GM19397 (cell line): ENCODE data around the gene SPATA3.
"Not testable (repeated sequence)": the region's sequence is repeated elsewhere in the genome, so short reads cannot be mapped to it uniquely, and the experiment has no call there.

Source experiments
- ATAC-seq: cut with Tn5 transposase; IDR thresholded peaks from one replicate; pipeline ENCODE4 v1.9.1; 2021; ENCODE audit warnings: mild to moderate bottlenecking, moderate library complexity; ENCODE audit not compliant: unreplicated experiment

SPATA3 gene

GRCh38 chr2:231018184-231018583 lies 22.3 kb downstream of the SPATA3 start:
- ATAC-seq = no peak

DNA sequence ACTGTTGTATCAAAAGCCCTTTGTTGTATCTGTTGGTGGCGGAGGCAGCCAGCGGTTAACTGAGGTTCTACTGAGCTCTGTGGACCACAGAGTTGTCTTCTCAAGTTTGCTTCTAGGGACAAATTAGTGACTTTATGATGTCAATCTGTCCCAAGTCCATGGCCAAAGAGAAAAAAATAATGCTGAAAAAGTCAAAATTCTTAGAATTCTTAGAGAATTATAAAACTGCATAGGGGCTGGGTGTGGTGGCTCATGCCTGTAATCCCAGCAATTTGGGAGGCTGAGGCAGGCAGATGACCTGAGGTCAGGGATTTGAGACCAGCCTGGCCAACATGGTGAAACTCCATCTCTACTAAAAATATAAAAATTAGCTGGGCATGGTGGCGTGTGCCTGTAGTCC lies 29.1 kb downstream of the SPATA3 start:
- not testable (repeated sequence) for ATAC-seq

GRCh38 chr2:231028889-231029288 lies 33.0 kb downstream of the SPATA3 start:
- ATAC-seq = no peak

DNA sequence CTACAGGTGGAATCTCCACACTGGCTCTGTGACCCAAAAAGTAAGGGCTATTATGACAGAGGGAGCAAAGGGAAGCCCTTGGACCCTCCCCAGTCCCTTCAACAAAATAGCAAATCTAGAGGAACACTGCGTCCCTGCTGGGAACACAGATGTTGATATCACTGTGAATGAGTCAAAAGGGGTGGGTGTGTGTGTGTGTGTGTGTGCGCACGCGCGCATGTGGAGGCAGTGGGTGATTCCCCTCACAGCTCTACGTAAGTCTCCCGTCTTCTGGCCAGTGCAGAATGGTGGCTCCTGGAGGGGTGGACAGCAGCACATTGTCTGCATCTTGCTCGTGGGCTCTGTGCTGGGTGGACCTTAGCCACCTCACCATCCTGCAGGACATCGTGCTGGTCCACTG lies 33.6 kb downstream of the SPATA3 start:
- no peak for ATAC-seq

DNA sequence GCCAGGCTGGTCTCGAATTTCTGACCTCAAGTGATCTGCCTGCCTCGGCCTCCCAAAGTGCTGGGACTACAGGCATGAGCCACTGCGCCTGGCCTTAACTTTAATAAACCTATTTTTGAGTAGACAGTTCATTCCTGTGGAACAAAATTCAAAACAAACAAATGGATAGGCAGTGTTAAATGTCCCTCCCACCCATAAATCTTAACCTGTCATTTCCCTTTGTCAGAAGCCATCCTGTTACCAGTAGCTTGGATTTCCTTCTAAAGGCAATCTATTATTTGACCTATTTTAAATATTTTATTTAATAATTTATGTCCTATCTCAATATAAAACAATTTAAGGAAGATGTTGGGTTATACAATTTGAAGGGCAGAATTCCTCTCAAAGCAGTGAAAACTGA lies 34.8 kb downstream of the SPATA3 start:
- no peak for ATAC-seq

DNA sequence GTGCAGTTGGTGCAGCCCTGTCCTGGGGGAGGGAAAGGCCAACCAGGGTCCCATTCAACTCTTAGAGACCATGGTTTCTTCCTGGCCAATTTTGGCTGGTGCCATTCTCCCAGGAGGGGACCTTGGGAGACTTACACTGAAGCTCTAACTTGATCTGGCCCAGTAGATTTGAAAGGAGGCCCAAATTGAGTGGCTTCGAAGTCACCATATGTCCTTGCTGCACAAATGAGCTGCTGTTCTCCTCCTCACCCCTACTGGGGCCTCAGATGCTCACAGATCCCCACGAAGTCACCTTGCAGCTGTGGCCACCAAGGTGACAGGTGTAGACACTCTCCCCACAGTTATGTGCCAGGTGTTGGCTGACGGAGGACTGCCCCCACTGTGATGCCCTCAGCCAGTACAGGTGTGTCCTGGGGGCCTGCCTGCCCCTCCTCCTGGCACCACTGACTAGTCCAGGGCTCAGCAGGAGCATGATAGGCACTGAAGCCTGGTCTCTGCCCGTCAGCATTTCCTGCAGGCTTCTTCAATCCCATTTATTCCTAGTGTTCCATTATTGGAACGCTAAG lies 36.7 kb downstream of the SPATA3 start:
- ATAC-seq = no peak

GRCh38 chr2:231033147-231034132 lies 37.5 kb downstream of the SPATA3 start:
- ATAC-seq = no peak

DNA sequence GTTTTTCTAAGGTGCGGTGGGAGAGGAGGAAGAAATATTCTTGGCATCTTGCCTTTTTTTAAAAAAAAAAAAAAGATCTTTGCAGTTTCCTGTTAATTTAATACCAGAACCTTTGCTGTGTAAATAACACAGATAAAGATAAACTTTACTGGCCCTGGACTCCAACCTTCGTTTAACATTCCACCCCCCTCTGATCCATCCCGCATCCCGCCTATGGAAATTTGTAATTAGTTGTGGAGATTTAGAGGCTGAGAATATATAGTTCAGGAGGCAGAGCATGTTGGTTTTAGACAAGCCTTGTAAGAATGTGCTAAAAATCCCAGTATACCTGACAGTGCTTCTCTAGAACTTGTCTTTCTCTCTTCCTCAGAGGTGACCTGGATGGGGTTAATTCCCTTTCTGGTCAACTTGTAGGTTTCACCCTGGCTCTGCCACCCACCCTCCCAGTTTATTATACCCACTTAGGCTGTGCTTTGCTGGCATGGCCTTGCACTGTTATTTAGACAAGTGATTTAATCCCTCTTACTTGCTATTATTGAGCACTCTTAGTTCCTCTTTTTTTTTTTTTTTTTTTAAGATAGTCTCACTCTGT lies 38.5 kb downstream of the SPATA3 start:
- no peak for ATAC-seq

- ATAC-seq = no peak
Measured at GRCh38 chr2:231036131-231036530, 40.2 kb downstream of the SPATA3 start.

GRCh38 chr2:231036578-231037106 lies 40.7 kb downstream of the SPATA3 start:
- no peak for ATAC-seq

DNA sequence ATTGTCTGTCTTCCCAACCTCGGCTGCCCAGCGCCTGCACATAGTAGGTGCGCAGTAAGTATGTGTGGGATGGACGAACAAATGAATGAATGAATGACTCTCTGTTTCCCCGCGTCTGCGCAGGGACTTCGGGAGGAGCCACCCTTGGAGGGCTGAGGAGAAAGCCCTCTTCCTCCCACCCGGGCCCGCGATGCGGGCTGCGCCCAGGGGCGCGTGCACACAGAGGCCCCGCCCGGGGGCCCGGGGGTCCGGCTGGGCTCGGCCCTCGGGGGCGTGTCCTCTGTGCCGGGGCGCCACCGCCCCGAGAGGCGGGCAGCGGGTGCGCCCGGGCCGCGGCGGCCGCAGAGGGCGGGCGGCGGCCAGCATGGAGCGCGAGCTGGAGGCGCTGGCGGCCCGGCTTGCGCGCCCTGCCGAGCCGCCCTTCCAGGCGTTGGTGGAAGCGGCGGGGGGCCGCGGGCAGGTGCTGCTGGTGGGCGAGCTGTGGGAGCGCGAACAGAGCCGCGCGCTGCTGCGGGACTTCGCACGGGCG lies 41.3 kb downstream of the SPATA3 start, which contains the start of gene C2orf72:
Gene C2orf72 (plus strand): TSS at position 322 of the 529 bp plus-strand sequence. CDS start 43 bp downstream, at position 365.
- ATAC-seq = no peak

DNA sequence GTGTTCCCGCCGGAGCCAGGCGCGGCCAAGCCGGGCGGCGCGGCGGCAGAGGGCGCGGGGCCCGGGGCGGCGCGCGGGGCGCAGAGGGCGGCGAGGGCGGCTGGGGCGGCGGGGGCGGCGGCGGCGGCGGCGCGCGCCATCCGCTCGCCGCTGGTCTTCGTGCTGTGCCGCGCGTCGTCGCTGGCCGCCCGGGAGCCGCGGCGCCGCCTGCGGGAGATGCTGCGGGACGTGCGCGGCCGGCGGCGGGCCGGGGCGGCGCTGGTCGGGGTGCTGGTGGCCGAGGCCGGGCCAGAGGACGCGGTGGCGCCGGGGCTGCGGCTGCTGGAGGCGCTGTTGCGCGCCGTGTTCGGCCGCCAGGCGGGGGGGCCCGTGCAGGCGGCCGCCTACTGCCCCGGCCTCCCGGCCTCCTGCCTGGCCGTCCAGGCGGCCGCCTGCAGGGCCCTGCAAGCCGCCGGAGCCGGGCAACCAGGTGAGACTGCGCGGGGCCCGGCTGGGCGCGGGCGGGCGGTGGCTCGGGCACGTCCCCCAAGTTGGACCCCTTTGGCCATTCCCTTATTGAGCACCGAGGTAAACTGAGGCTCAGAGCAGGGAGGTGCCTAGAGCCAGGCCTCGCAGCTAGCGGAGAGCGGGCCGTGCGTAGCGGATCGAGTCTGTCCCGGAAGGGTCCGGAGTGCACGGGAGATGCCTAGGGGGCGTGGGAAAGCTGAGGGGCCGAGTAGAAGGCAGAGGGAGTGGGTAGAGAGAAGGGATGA lies 42.0 kb downstream of the SPATA3 start:
- no peak for ATAC-seq

DNA sequence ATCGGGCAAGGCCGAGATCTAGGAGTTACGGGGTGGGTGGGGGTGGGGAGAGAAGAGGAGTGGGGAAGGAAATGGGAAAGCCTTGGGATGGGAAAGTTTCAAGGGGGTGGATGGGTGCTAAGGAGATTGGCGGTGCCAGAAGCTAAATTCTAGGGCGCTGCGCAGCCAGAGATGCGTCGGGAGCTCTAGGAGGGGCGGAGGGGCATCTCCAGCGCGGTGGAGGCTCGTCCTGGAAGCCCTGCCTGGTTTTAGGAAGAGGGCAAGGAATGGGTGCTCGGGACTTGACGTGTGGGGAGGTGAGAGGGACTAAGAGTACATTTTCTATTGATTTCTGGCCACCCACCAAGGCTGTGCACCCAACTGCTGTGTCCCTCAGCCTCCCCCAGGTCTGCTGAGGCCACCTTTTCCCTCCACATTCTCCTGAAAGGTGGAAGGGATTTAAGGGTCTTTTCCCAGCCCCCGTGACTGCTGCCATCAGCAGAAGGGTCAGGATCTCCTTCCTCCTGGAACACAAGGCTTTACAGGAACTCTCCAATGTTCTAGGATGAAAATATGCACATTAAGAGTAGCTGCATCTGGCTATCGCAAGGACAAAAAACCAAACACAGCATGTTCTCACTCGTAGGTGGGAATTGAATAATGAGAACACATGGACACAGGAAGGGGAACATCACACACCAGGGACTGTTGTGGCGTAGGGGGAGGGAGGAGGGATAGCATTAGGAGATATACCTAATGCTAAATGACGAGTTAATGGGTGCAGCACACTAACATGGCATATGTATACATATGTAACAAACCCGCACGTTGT lies 42.8 kb downstream of the SPATA3 start:
- ATAC-seq = no peak

DNA sequence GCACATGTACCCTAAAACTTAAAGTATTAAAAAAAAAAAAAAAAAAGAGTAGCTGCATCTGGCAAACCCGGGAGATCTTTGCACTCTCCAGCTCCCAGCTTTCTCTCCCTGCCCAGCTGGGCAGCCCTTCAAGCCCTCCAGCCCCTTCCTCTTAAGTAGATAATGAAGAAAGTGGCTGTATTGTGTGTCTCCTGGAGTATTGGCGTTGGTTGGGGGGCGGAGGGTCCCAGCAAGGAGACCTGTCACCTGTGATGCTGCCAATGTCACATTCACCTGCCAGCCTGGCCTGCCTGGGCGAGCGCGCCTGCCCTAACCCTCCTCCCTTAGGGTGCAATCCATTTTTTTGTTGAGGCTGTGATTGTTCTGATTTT lies 43.4 kb downstream of the SPATA3 start:
- no peak for ATAC-seq

DNA sequence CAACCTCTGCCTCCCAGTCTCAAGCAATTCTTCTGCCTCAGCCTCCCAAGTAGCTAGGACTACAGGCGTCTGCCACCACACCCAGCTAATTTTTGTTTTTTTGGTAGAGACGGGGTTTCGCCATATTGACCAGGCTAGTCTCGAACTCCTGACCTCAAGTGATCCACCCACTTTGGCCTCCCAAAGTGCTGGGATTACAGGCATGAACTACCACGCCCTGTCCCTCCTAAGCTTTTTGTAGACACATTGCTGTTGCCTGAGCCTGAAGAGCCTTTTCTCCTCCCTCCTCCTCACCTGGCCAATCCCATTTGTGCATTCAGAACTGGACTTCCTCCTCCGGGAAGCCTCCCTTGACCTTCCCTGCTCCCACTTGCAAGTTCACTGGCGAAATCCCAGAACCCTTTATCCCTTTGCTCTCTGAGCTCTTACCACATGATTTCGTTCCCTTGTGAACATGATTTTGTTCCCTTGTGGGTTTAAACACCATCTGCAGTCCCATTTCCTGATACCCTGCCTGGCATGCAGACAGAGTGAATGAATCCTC lies 44.0 kb downstream of the SPATA3 start:
- no peak for ATAC-seq

DNA sequence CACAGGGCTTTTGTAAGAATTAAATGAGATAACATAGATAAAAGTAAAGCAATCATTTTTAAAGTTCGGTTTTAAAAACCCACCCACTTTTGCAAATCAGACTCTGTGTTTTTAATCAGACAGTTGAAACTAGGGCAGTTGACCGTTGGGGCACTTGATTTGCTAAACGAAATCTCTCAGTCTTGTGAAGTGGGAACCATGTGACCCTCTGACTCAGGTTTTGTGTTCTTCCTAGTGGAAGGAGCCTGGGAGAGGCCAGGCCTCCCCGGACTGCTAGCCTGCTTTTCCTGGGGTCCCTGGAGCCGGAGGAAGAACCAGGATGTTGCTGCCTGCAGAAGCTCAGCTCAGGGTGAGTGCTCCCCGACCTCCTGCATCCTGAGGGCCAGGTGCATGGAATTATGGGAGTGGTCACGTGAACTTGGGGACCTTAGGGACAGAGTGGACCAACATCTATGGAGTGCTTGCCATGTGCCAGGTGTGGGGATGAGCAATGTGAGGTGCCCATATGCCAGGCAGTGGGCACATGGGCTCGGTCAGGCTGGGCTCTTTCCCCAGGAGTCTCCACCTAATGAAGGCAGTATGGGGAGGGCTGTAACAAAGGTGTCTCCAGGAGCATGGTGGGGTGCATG lies 45.3 kb downstream of the SPATA3 start:
- no peak for ATAC-seq

DNA sequence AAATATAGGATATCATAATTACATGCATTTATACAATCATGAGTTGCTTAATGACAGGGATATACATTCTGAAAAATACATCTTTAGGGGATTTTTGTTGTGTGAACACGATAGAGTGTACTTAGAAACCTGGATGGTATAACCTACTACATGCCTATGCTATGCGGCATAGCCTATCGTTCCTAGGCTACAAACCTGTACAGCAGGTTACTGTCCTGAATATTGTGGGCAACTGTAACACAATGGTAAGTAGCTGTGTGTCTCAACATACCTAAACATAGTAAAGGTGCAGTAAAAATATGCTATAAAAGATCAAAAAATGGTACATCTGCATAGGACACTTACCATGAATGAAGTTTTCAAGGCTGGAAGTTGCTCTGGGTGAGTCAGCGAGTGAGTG lies 47.9 kb downstream of the SPATA3 start:
- ATAC-seq = no peak

- no peak for ATAC-seq
Measured at GRCh38 chr2:231046916-231047273, 51.0 kb downstream of the SPATA3 start.

DNA sequence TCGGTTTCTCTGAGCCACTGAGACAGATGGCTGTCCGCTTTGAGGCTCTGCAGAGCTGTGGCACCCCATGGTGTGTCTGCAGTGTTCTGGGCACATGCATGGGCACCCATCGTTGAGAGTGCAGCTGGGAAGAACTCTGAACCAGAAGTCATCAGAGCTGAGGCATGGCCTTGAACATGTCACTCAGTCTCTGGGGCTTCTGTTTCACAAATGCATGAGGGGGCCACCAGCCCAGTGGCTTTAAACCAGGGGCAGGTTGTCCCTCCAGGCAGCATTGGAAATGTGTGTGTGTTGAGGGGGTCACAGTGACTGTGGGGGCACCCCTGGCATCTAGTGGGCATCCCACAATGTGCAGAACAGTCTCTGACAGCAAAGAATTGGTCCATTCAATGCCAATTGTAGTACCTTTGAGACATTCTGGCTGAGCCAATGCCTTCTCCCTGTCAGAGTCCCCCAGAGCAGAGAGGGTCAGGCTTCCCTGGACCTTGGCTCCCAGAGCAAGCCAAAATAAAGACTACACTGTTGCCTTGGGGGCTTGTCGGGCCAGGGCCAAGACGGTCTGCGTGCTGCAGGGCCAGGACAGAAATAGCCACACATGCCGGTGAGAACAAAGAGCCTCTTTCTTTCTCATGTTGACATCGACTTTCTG lies 51.5 kb downstream of the SPATA3 start:
- ATAC-seq = no peak
